H9 (cell line): Measurements from ENCODE around the gene KAZALD1. TPM values are rescaled to one million over a fixed set of nuclear protein-coding genes. Genes with fewer than 3 reads are reported as not detected.

Experiments used
- DNase-seq: peaks from one replicate; pipeline ENCODE4 v3.0.0-alpha.2; 2017
- H2AFZ ChIP-seq: one replicate; pipeline ENCODE4 v1.6.1; 2013; ENCODE audit warnings: mild to moderate bottlenecking, low read length, control low read depth, moderate library complexity
- H2AK5ac ChIP-seq: 2 replicates; pipeline ENCODE4 v1.6.1; 2013; ENCODE audit warnings: low read length, control low read depth, mixed read lengths; ENCODE audit not compliant: insufficient read length
- H2BK120ac ChIP-seq: one replicate; pipeline ENCODE4 v1.6.1; 2013; ENCODE audit warnings: low read depth, mild to moderate bottlenecking, low read length, control low read depth, inconsistent platforms; ENCODE audit not compliant: poor library complexity, severe bottlenecking
- H2BK12ac ChIP-seq: 2 replicates; pipeline ENCODE4 v1.6.1; 2013; ENCODE audit warnings: low read length, control low read depth, mixed read lengths, low read depth; ENCODE audit not compliant: insufficient read length
- H2BK15ac ChIP-seq: 2 replicates; pipeline ENCODE4 v1.6.1; 2013; ENCODE audit warnings: low read depth, low read length, control low read depth
- H2BK20ac ChIP-seq: one replicate; pipeline ENCODE4 v1.6.1; 2013; ENCODE audit warnings: low read depth, mild to moderate bottlenecking, low read length, control low read depth, inconsistent platforms; ENCODE audit not compliant: poor library complexity, severe bottlenecking
- H2BK5ac ChIP-seq: 2 replicates; pipeline ENCODE4 v1.6.1; 2013; ENCODE audit warnings: low read length, control low read depth, mixed read lengths; ENCODE audit not compliant: insufficient read length
- H3K14ac ChIP-seq: 2 replicates; pipeline ENCODE4 v1.6.1; 2013; ENCODE audit warnings: low read length, control low read depth; ENCODE audit not compliant: insufficient read depth
- H3K18ac ChIP-seq: 2 replicates; pipeline ENCODE4 v1.6.1; 2013; ENCODE audit warnings: low read depth, mild to moderate bottlenecking, mixed read lengths, low read length, control low read depth; ENCODE audit not compliant: insufficient read length
- H3K23ac ChIP-seq: 2 replicates; pipeline ENCODE4 v1.6.1; 2013; ENCODE audit warnings: low read length, control low read depth, mixed read lengths, low read depth; ENCODE audit not compliant: insufficient read length
- H3K23me2 ChIP-seq: 2 replicates; pipeline ENCODE4 v1.6.1; 2013; ENCODE audit warnings: low read depth, mild to moderate bottlenecking, mixed read lengths, low read length, control low read depth; ENCODE audit not compliant: insufficient read length, poor library complexity, severe bottlenecking
- H3K27ac ChIP-seq: 2 replicates; pipeline ENCODE4 v1.5.1; 2013; ENCODE audit warnings: low read length, control low read depth, mixed read lengths, low read depth; ENCODE audit not compliant: insufficient read length
- H3K27me3 ChIP-seq: 2 replicates; pipeline ENCODE4 v1.6.1; 2013; ENCODE audit warnings: low read length, control low read depth, inconsistent platforms; ENCODE audit not compliant: insufficient read depth
- H3K4ac ChIP-seq: 2 replicates; pipeline ENCODE4 v1.6.1; 2013; ENCODE audit warnings: low read depth, mild to moderate bottlenecking, control low read depth, inconsistent platforms, low read length, moderate library complexity
- H3K4me1 ChIP-seq: 2 replicates; pipeline ENCODE4 v1.6.1; 2013; ENCODE audit warnings: low read length, control low read depth, inconsistent platforms; ENCODE audit not compliant: insufficient read depth
- H3K4me2 ChIP-seq: 2 replicates; pipeline ENCODE4 v1.6.1; 2013; ENCODE audit warnings: low read length, control low read depth, mixed read lengths; ENCODE audit not compliant: insufficient read length, insufficient read depth
- H3K56ac ChIP-seq: 2 replicates; pipeline ENCODE4 v1.6.1; 2013; ENCODE audit warnings: low read depth, mild to moderate bottlenecking, mixed read lengths, low read length, control low read depth; ENCODE audit not compliant: insufficient read length
- H3K79me1 ChIP-seq: 2 replicates; pipeline ENCODE4 v1.6.1; 2013; ENCODE audit warnings: low read depth, mild to moderate bottlenecking, moderate library complexity, low read length, control low read depth, inconsistent platforms; ENCODE audit not compliant: insufficient read depth, poor library complexity, severe bottlenecking
- H3K79me2 ChIP-seq: 2 replicates; pipeline ENCODE4 v1.6.1; 2013; ENCODE audit warnings: low read length, control low read depth, inconsistent platforms; ENCODE audit not compliant: insufficient read depth
- H3K9ac ChIP-seq: 2 replicates; pipeline ENCODE4 v1.6.1; 2013; ENCODE audit warnings: low read length, control low read depth, mixed read lengths; ENCODE audit not compliant: insufficient read length; ENCODE audit errors: extremely low read depth
- H3K9me3 ChIP-seq: one replicate; pipeline ENCODE4 v1.6.1; 2013; ENCODE audit warnings: low read depth, low read length, inconsistent platforms; ENCODE audit not compliant: control insufficient read depth
- H3T11ph ChIP-seq: one replicate; pipeline ENCODE4 v1.6.1; 2013; ENCODE audit warnings: mild to moderate bottlenecking, low read length, control low read depth, inconsistent platforms
- H4K20me1 ChIP-seq: one replicate; pipeline ENCODE4 v1.6.1; 2013; ENCODE audit not compliant: control insufficient read depth, insufficient read length, insufficient read depth
- H4K5ac ChIP-seq: 2 replicates; pipeline ENCODE4 v1.6.1; 2013; ENCODE audit warnings: low read depth, mild to moderate bottlenecking, mixed read lengths, low read length, control low read depth; ENCODE audit not compliant: insufficient read length
- H4K8ac ChIP-seq: replicated peaks from 2 replicates; pipeline ENCODE4 v1.6.1; 2013; ENCODE audit warnings: low read length, control low read depth, mixed read lengths, low read depth; ENCODE audit not compliant: insufficient read length
- H4K91ac ChIP-seq: 2 replicates; pipeline ENCODE4 v1.6.1; 2013; ENCODE audit warnings: low read depth, mild to moderate bottlenecking, moderate library complexity, mixed read lengths, low read length, control low read depth; ENCODE audit not compliant: insufficient read length
- H3K27ac Mint-ChIP-seq, 3 experiments: 2 replicates in 2 of 3; 3 replicates in 1 of 3; pipeline ENCODE4 v1.8.0; 2020 to 2021; ENCODE audit warnings: mixed read lengths in 3 of 3, mild to moderate bottlenecking in 1 of 3, moderate library complexity in 1 of 3
- H3K27me3 Mint-ChIP-seq: 2 replicates; pipeline ENCODE4 v1.8.0; 2021; ENCODE audit warnings: low read depth, mild to moderate bottlenecking, moderate library complexity, mixed read lengths
- H3K36me3 Mint-ChIP-seq, 3 experiments: 2 replicates in 2 of 3; 3 replicates in 1 of 3; pipeline ENCODE4 v1.8.0; 2020 to 2021; ENCODE audit warnings: low read depth in 3 of 3, mixed read lengths in 3 of 3; ENCODE audit not compliant: insufficient read depth in 1 of 3
- H3K4me1 Mint-ChIP-seq, 2 experiments: 2 replicates each; pipeline ENCODE4 v1.8.0; 2020; ENCODE audit warnings: mixed read lengths in 2 of 2
- H3K4me3 Mint-ChIP-seq, 2 experiments: 2 replicates in 1 of 2; 3 replicates in 1 of 2; pipeline ENCODE4 v1.8.0; 2020 to 2021; ENCODE audit warnings: mild to moderate bottlenecking in 2 of 2, mixed read lengths in 2 of 2, moderate library complexity in 1 of 2
- H3K9me3 Mint-ChIP-seq, 2 experiments: 2 replicates in 1 of 2; 3 replicates in 1 of 2; pipeline ENCODE4 v1.8.0; 2020; ENCODE audit warnings: mild to moderate bottlenecking in 2 of 2, mixed read lengths in 2 of 2, moderate library complexity in 1 of 2
- CTCF ChIP-seq: fragments of 200-600 bp; sonication (generic); conservative IDR thresholded peaks from 3 replicates; pipeline ENCODE4 v1.8.0; 2021; ENCODE audit warnings: antibody characterized with exemption, mild to moderate bottlenecking
- WGBS: extraction: QIAGEN DNeasy Blood & Tissue Kit; methylation state at CpG from one replicate; pipeline ENCODE4 v1.1.7; 2013; ENCODE audit warnings: missing lambda C conversion rate, low lambda C conversion rate, mixed read lengths; ENCODE audit not compliant: insufficient read length; ENCODE audit errors: extremely low coverage; 5-methylcytosine and 5-hydroxymethylcytosine counted together
- total RNA-seq: library from RNA; stranded (reverse); gene quantifications from 2 replicates; pipeline ENCODE4 v1.2.1, GENCODE V29; 2021

Gene KAZALD1
- total RNA-seq, 1 experiment from 2014 or later, result 2.9 TPM

DNA sequence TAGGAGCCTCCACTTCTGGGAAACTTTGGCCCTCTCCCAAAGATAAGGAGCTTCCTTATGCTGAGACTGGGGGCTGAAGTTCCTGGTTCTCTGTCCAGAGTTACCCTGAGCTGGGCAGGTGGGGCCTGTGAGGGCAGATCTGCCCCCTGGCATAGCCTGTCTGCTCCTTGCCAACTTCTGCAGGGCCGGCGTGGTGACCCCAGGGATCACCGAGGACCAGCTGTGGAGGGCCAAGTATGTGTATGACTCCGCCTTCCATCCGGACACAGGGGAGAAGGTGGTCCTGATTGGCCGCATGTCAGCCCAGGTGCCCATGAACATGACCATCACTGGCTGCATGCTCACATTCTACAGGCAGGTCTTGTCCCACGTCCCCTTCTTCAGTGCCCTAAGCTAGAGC, 26.5 kb upstream of the KAZALD1 start:
- H3K27me3 ChIP-seq, result peaks cover 4% of the 10 kb centered on the region; the same call in 1 of the 2 replicates
- no peak overlapping the region for H2BK20ac ChIP-seq
- peaks cover 13% of the 10 kb centered on the region for H3K23me2 ChIP-seq
- H3K14ac ChIP-seq, result no peak overlapping the region
- no peak overlapping the region for H4K5ac ChIP-seq
- no peak for TF ChIP-seq CTCF
- H2BK12ac ChIP-seq, result no peak overlapping the region
- H2AFZ ChIP-seq, result no peak overlapping the region
- no peak overlapping the region for H2AK5ac ChIP-seq
- no peak overlapping the region for H3K56ac ChIP-seq
- no peak overlapping the region for H3K4me3 Mint-ChIP-seq
- H3K79me2 ChIP-seq, result no peaks in the 10 kb centered on the region
- H3K9me3 ChIP-seq, result no peaks in the 10 kb centered on the region
- no peak overlapping the region for H3K27ac ChIP-seq
- no peaks in the 10 kb centered on the region for H4K20me1 ChIP-seq
- no CpG with 5 or more reads among the region's 7 CpGs for WGBS
- no peak overlapping the region for H3K23ac ChIP-seq
- H3K79me1 ChIP-seq, result no peaks in the 10 kb centered on the region
- no peak overlapping the region for H3K9ac ChIP-seq
- H3K27me3 Mint-ChIP-seq, result peaks cover 80% of the 10 kb centered on the region
- no peak overlapping the region for H3K27ac Mint-ChIP-seq
- H3K4me2 ChIP-seq, result no peak overlapping the region
- no peak overlapping the region for H3K18ac ChIP-seq
- no peak overlapping the region for H3K4ac ChIP-seq
- no peak overlapping the region for H2BK5ac ChIP-seq
- H4K8ac ChIP-seq, result no peak overlapping the region
- no peak for DNase-seq
- H3K4me1 Mint-ChIP-seq, result peaks cover 14 to 25% of the 10 kb centered on the region in 2 experiments
- H3T11ph ChIP-seq, result no peak overlapping the region
- no peaks in the 10 kb centered on the region; a peak in 1 of 5 replicates for H3K9me3 Mint-ChIP-seq
- H3K4me1 ChIP-seq, result no peaks in the 10 kb centered on the region
- no peak overlapping the region for H2BK15ac ChIP-seq
- H2BK120ac ChIP-seq, result no peak overlapping the region
- H4K91ac ChIP-seq, result no peak overlapping the region
- no peaks in the 10 kb centered on the region for H3K36me3 Mint-ChIP-seq
